ENCODE results near the gene PCSK1N. TPM values are rescaled to one million over a fixed set of nuclear protein-coding genes. Genes with fewer than 3 reads are reported as not detected.

PCSK1N gene
- total and polyA plus RNA-seq, 2 of the 13 experiments (the other 11 are each of a cell fraction or from before 2014, with no cell fraction given) = 4.5 to 14.0 TPM

DNA sequence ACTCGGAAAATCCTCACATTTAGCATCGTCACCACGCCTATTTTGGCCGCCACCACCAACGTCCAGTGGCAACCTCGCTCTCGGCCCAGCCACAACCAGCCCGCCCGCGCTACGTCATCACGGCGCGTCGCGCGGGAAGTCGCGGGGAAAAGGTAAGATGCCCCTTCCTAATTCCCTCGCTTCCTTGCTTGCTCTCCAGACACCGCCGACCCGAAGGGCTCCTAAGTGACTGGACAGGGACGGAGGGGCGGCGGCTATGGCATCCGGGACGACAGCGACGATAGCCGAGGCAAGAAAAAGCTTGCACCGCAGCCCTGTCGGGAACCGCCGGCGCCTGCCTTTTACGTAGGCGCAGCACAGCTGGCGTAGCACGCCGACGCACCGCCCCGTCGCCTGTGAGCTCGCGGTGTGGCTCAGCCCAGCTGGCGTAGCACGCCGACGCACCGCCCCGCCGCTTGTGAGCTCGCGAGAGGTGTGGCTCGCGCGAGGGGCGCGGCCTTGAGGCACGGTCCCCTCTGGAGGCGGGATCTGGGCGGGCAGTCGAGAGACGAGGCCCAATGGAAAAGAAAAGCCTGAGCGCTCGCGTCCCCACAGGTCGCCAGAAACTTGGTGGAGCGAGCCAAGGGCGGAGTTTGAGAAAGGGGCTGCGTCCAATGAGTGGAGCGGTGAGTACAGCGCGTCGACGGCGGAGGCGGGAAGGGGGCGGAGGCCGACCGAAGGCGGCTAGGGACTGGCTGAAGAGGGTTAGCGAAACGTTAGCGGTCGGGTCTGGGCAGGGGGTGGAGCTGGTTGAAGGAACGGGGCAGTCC is 33.9 kb downstream of the PCSK1N start, which contains the start of gene HDAC6 (continued):
- TF ChIP-seq, protein P1, sequence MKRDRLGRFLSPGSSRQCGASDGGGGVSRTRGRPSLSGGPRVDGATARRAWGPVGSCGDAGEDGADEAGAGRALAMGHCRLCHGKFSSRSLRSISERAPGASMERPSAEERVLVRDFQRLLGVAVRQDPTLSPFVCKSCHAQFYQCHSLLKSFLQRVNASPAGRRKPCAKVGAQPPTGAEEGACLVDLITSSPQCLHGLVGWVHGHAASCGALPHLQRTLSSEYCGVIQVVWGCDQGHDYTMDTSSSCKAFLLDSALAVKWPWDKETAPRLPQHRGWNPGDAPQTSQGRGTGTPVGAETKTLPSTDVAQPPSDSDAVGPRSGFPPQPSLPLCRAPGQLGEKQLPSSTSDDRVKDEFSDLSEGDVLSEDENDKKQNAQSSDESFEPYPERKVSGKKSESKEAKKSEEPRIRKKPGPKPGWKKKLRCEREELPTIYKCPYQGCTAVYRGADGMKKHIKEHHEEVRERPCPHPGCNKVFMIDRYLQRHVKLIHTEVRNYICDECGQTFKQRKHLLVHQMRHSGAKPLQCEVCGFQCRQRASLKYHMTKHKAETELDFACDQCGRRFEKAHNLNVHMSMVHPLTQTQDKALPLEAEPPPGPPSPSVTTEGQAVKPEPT (CRISPR knock-in tag; IDR thresholded peaks at IDR 0.05; ENCODE audit: low read depth) = no peak
- no peak for TF ChIP-seq RFXAP (CRISPR knock-in tag; IDR thresholded peaks at IDR 0.05; ENCODE audit: borderline replicate concordance)
- TF ChIP-seq, protein P2, sequence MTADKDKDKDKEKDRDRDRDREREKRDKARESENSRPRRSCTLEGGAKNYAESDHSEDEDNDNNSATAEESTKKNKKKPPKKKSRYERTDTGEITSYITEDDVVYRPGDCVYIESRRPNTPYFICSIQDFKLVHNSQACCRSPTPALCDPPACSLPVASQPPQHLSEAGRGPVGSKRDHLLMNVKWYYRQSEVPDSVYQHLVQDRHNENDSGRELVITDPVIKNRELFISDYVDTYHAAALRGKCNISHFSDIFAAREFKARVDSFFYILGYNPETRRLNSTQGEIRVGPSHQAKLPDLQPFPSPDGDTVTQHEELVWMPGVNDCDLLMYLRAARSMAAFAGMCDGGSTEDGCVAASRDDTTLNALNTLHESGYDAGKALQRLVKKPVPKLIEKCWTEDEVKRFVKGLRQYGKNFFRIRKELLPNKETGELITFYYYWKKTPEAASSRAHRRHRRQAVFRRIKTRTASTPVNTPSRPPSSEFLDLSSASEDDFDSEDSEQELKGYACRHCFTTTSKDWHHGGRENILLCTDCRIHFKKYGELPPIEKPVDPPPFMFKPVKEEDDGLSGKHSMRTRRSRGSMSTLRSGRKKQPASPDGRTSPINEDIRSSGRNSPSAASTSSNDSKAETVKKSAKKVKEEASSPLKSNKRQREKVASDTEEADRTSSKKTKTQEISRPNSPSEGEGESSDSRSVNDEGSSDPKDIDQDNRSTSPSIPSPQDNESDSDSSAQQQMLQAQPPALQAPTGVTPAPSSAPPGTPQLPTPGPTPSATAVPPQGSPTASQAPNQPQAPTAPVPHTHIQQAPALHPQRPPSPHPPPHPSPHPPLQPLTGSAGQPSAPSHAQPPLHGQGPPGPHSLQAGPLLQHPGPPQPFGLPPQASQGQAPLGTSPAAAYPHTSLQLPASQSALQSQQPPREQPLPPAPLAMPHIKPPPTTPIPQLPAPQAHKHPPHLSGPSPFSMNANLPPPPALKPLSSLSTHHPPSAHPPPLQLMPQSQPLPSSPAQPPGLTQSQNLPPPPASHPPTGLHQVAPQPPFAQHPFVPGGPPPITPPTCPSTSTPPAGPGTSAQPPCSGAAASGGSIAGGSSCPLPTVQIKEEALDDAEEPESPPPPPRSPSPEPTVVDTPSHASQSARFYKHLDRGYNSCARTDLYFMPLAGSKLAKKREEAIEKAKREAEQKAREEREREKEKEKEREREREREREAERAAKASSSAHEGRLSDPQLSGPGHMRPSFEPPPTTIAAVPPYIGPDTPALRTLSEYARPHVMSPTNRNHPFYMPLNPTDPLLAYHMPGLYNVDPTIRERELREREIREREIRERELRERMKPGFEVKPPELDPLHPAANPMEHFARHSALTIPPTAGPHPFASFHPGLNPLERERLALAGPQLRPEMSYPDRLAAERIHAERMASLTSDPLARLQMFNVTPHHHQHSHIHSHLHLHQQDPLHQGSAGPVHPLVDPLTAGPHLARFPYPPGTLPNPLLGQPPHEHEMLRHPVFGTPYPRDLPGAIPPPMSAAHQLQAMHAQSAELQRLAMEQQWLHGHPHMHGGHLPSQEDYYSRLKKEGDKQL (CRISPR knock-in tag; IDR thresholded peaks at IDR 0.05; ENCODE audit: low read depth) = no peak
- peak; percentile 98 for TF ChIP-seq KDM5A (IDR thresholded peaks at IDR 0.05; ENCODE audit: borderline replicate concordance, low read length)
- TF ChIP-seq NCOR1 (IDR thresholded peaks at IDR 0.05; ENCODE audit: borderline replicate concordance, low read length) = no peak
- no peak for TF ChIP-seq ZNF207 (IDR thresholded peaks at IDR 0.05; ENCODE audit: borderline replicate concordance)
- 0 out of 2 replicates have a peak, but pooled peaks have one; percentile 50 for TF ChIP-seq ZMAT3 (CRISPR knock-in tag; conservative IDR thresholded peaks at IDR 0.05)
- no peak for TF ChIP-seq ZNF446 (CRISPR knock-in tag; IDR thresholded peaks at IDR 0.05)
- TF ChIP-seq MED13 (CRISPR knock-in tag; IDR thresholded peaks at IDR 0.05) = no peak
- TF ChIP-seq SOX6 (IDR thresholded peaks at IDR 0.05) = no peak
- TF ChIP-seq SOX6 (CRISPR knock-in tag; IDR thresholded peaks at IDR 0.05) = peak; percentile 38; the same call in 1 of the 2 replicates
- TF ChIP-seq NPAS2 (CRISPR knock-in tag; IDR thresholded peaks at IDR 0.05; ENCODE audit: borderline replicate concordance) = no peak
- TF ChIP-seq POLR2G (IDR thresholded peaks at IDR 0.05; ENCODE audit: low read depth, low read length) = peak; percentile 43
- no peak; the same call in 1 of the 2 replicates for TF ChIP-seq ARNT2 (CRISPR knock-in tag; IDR thresholded peaks at IDR 0.05; ENCODE audit: low read depth)
- TF ChIP-seq HNRNPK (IDR thresholded peaks at IDR 0.05; ENCODE audit: low read depth, low read length, poor library complexity, severe bottlenecking) = no peak
- TF ChIP-seq ZNF367 (CRISPR knock-in tag; IDR thresholded peaks at IDR 0.05; ENCODE audit: borderline replicate concordance) = no peak
- TF ChIP-seq HNF4A (CRISPR knock-in tag; IDR thresholded peaks at IDR 0.05) = no peak
- TF ChIP-seq ZNF121 (CRISPR knock-in tag; IDR thresholded peaks at IDR 0.05) = no peak
- TF ChIP-seq DPF2 (CRISPR knock-in tag; IDR thresholded peaks at IDR 0.05; ENCODE audit: borderline replicate concordance, low read depth) = no peak
- no peak for TF ChIP-seq ONECUT2 (CRISPR knock-in tag; IDR thresholded peaks at IDR 0.05)
- peak; percentile 82 for TF ChIP-seq HNRNPLL (IDR thresholded peaks at IDR 0.05; ENCODE audit: low read depth, low read length, poor library complexity, severe bottlenecking)
- TF ChIP-seq ZEB1 (IDR thresholded peaks at IDR 0.05; ENCODE audit: insufficient replicate concordance, low read depth) = no peak
